Measurements from ENCODE around the gene KIF7. TPM values are rescaled to one million over a fixed set of nuclear protein-coding genes. Genes with fewer than 3 reads are reported as not detected.

KIF7 gene
- total and polyA plus RNA-seq, 2 experiments from 2014 or later = 4.6 to 20.1 TPM

DNA sequence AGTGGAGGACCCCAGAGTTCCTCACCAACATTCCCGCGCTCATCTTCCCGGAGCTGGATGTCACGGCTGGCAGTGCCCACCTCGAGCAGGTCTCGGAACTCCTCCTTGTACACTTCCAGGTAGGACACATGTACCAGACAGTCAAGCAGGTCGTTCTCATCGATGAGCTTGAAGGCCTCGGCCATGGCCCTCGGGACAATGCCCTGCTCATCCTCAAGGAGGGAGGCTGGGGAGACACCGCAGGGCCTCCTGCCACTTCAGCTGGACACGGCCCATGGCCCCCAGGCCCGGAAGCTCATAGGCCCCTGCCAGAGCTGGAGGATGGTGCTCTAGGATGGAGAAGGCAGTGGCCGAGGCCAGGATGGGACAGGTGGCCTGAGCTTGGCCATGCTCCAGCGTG lies 5.6 kb downstream of the KIF7 start (continued):
- TF ChIP-seq EZH2phosphoT487 (IDR thresholded peaks at IDR 0.05; ENCODE audit: unreplicated experiment) = no peak
- TF ChIP-seq CREB1 (CRISPR knock-in tag; IDR thresholded peaks at IDR 0.05; ENCODE audit: low read depth) = no peak

DNA sequence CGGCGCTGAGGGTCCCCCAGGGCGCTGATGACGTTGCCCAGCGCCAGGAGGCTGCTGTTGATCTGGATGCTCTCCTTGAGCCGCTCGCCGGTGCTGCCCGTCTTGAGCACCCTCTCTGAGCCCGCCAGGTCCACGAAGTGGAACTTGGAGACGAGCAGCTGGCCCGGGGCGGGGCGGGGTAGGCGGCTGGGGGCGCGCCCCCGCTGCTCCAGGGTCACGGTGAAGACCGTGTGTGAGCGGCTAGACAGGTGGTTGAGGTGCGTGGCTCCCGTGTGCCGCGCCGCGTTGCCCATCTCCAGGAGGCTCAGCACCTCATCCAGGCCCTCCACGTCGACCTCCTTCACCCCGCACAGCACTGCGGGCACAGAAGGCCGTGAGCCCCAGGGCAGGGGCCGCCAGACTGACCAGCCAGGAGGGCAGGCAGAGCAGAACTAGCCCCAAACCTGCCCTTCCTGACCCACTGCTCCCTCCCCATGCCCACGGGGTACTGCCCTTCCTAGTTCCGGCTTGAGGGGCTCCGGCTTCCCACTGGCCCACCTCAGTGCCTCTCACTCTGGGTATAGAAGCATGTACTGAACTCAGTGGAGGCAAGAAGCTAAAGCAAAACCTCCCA lies 6.1 kb downstream of the KIF7 start:
- Mint-ChIP-seq H3K36me3 (ENCODE audit: low read depth) (peaks cover 29% of the 10 kb centered on the region), H3K27me3 (ENCODE audit: insufficient read depth, low read depth, poor library complexity) (peaks cover 6% of the 10 kb centered on the region), H3K27ac (no peak overlapping the region), H3K4me3 (no peak overlapping the region), H3K9me3 (no peaks in the 10 kb centered on the region), H3K4me1 (peaks cover 2% of the 10 kb centered on the region)
- Histone ChIP-seq H3F3A (replicated peaks; ENCODE audit: low read depth) (no peaks in the 10 kb centered on the region), H3K4me2 (no peak overlapping the region), H3K27me3 (ENCODE audit: insufficient read depth) (0 out of 2 replicates have a peak, but pooled peaks cover 4% of the 10 kb centered on the region), H3K27ac (ENCODE audit: low read depth) (no peak overlapping the region), H3K9me2 (ENCODE audit: insufficient read depth) (peaks cover 2% of the 10 kb centered on the region; the same call in 1 of the 2 replicates), H3K79me2 (replicated peaks; ENCODE audit: insufficient read depth) (peaks cover 9% of the 10 kb centered on the region), H4K20me1 (replicated peaks; ENCODE audit: insufficient read depth) (peaks cover 4% of the 10 kb centered on the region; the same call in 1 of the 2 replicates), H3K4me1 (ENCODE audit: insufficient read depth) (peaks cover 2% of the 10 kb centered on the region; the same call in 1 of the 2 replicates), H3K36me3 (ENCODE audit: insufficient read depth) (no peaks in the 10 kb centered on the region), H3K4me3 (no peak overlapping the region), H2AFZ (no peak overlapping the region)
- DNase-seq (ENCODE audit: low spot score) (no peak), ATAC-seq (no peak)
- TF ChIP-seq POLR2AphosphoS5 (IDR thresholded peaks at IDR 0.05; ENCODE audit: low read depth) (no peak), NANOG (IDR thresholded peaks at IDR 0.05; ENCODE audit: borderline replicate concordance) (no peak), JUNB (IDR thresholded peaks at IDR 0.05; ENCODE audit: unreplicated experiment) (no peak), ZNF114 (CRISPR knock-in tag; IDR thresholded peaks at IDR 0.05) (no peak), ZNF331 (CRISPR knock-in tag; IDR thresholded peaks at IDR 0.05; ENCODE audit: low read depth) (no peak), EZH2phosphoT487 (IDR thresholded peaks at IDR 0.05; ENCODE audit: unreplicated experiment) (no peak), STAT1 (IDR thresholded peaks at IDR 0.05; ENCODE audit: unreplicated experiment) (no peak), CREB1 (CRISPR knock-in tag; IDR thresholded peaks at IDR 0.05; ENCODE audit: low read depth) (no peak)
- TF ChIP-seq, protein P1, sequence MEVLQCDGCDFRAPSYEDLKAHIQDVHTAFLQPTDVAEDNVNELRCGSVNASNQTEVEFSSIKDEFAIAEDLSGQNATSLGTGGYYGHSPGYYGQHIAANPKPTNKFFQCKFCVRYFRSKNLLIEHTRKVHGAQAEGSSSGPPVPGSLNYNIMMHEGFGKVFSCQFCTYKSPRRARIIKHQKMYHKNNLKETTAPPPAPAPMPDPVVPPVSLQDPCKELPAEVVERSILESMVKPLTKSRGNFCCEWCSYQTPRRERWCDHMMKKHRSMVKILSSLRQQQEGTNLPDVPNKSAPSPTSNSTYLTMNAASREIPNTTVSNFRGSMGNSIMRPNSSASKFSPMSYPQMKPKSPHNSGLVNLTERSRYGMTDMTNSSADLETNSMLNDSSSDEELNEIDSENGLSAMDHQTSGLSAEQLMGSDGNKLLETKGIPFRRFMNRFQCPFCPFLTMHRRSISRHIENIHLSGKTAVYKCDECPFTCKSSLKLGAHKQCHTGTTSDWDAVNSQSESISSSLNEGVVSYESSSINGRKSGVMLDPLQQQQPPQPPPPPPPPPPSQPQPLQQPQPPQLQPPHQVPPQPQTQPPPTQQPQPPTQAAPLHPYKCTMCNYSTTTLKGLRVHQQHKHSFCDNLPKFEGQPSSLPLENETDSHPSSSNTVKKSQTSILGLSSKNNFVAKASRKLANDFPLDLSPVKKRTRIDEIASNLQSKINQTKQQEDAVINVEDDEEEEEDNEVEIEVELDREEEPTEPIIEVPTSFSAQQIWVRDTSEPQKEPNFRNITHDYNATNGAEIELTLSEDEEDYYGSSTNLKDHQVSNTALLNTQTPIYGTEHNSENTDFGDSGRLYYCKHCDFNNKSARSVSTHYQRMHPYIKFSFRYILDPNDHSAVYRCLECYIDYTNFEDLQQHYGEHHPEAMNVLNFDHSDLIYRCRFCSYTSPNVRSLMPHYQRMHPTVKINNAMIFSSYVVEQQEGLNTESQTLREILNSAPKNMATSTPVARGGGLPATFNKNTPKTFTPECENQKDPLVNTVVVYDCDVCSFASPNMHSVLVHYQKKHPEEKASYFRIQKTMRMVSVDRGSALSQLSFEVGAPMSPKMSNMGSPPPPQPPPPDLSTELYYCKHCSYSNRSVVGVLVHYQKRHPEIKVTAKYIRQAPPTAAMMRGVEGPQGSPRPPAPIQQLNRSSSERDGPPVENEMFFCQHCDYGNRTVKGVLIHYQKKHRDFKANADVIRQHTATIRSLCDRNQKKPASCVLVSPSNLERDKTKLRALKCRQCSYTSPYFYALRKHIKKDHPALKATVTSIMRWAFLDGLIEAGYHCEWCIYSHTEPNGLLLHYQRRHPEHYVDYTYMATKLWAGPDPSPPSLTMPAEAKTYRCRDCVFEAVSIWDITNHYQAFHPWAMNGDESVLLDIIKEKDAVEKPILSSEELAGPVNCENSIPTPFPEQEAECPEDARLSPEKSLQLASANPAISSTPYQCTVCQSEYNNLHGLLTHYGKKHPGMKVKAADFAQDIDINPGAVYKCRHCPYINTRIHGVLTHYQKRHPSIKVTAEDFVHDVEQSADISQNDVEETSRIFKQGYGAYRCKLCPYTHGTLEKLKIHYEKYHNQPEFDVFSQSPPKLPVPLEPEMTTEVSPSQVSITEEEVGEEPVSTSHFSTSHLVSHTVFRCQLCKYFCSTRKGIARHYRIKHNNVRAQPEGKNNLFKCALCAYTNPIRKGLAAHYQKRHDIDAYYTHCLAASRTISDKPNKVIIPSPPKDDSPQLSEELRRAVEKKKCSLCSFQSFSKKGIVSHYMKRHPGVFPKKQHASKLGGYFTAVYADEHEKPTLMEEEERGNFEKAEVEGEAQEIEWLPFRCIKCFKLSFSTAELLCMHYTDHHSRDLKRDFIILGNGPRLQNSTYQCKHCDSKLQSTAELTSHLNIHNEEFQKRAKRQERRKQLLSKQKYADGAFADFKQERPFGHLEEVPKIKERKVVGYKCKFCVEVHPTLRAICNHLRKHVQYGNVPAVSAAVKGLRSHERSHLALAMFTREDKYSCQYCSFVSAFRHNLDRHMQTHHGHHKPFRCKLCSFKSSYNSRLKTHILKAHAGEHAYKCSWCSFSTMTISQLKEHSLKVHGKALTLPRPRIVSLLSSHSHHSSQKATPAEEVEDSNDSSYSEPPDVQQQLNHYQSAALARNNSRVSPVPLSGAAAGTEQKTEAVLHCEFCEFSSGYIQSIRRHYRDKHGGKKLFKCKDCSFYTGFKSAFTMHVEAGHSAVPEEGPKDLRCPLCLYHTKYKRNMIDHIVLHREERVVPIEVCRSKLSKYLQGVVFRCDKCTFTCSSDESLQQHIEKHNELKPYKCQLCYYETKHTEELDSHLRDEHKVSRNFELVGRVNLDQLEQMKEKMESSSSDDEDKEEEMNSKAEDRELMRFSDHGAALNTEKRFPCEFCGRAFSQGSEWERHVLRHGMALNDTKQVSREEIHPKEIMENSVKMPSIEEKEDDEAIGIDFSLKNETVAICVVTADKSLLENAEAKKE (CRISPR knock-in tag; IDR thresholded peaks at IDR 0.05) = no peak
- TF ChIP-seq, protein P2, sequence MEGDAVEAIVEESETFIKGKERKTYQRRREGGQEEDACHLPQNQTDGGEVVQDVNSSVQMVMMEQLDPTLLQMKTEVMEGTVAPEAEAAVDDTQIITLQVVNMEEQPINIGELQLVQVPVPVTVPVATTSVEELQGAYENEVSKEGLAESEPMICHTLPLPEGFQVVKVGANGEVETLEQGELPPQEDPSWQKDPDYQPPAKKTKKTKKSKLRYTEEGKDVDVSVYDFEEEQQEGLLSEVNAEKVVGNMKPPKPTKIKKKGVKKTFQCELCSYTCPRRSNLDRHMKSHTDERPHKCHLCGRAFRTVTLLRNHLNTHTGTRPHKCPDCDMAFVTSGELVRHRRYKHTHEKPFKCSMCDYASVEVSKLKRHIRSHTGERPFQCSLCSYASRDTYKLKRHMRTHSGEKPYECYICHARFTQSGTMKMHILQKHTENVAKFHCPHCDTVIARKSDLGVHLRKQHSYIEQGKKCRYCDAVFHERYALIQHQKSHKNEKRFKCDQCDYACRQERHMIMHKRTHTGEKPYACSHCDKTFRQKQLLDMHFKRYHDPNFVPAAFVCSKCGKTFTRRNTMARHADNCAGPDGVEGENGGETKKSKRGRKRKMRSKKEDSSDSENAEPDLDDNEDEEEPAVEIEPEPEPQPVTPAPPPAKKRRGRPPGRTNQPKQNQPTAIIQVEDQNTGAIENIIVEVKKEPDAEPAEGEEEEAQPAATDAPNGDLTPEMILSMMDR (conservative IDR thresholded peaks at IDR 0.05; ENCODE audit: low read depth in 2 of 2) = no peak
- TF ChIP-seq, protein P3, sequence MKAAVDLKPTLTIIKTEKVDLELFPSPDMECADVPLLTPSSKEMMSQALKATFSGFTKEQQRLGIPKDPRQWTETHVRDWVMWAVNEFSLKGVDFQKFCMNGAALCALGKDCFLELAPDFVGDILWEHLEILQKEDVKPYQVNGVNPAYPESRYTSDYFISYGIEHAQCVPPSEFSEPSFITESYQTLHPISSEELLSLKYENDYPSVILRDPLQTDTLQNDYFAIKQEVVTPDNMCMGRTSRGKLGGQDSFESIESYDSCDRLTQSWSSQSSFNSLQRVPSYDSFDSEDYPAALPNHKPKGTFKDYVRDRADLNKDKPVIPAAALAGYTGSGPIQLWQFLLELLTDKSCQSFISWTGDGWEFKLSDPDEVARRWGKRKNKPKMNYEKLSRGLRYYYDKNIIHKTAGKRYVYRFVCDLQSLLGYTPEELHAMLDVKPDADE (IDR thresholded peaks at IDR 0.05) = no peak
- TF ChIP-seq, protein P4, sequence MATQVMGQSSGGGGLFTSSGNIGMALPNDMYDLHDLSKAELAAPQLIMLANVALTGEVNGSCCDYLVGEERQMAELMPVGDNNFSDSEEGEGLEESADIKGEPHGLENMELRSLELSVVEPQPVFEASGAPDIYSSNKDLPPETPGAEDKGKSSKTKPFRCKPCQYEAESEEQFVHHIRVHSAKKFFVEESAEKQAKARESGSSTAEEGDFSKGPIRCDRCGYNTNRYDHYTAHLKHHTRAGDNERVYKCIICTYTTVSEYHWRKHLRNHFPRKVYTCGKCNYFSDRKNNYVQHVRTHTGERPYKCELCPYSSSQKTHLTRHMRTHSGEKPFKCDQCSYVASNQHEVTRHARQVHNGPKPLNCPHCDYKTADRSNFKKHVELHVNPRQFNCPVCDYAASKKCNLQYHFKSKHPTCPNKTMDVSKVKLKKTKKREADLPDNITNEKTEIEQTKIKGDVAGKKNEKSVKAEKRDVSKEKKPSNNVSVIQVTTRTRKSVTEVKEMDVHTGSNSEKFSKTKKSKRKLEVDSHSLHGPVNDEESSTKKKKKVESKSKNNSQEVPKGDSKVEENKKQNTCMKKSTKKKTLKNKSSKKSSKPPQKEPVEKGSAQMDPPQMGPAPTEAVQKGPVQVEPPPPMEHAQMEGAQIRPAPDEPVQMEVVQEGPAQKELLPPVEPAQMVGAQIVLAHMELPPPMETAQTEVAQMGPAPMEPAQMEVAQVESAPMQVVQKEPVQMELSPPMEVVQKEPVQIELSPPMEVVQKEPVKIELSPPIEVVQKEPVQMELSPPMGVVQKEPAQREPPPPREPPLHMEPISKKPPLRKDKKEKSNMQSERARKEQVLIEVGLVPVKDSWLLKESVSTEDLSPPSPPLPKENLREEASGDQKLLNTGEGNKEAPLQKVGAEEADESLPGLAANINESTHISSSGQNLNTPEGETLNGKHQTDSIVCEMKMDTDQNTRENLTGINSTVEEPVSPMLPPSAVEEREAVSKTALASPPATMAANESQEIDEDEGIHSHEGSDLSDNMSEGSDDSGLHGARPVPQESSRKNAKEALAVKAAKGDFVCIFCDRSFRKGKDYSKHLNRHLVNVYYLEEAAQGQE (IDR thresholded peaks at IDR 0.05; ENCODE audit: unreplicated experiment) = no peak

All from GM23338 (cell line).